T-helper 1 cell (primary cell): ENCODE results near the gene KDM4B.

Experiments used
- DNase-seq, 5 donors: peaks; one replicate each; pipeline ENCODE4 v3.0.0-alpha.2; 2012 to 2020

The KDM4B gene

DNA sequence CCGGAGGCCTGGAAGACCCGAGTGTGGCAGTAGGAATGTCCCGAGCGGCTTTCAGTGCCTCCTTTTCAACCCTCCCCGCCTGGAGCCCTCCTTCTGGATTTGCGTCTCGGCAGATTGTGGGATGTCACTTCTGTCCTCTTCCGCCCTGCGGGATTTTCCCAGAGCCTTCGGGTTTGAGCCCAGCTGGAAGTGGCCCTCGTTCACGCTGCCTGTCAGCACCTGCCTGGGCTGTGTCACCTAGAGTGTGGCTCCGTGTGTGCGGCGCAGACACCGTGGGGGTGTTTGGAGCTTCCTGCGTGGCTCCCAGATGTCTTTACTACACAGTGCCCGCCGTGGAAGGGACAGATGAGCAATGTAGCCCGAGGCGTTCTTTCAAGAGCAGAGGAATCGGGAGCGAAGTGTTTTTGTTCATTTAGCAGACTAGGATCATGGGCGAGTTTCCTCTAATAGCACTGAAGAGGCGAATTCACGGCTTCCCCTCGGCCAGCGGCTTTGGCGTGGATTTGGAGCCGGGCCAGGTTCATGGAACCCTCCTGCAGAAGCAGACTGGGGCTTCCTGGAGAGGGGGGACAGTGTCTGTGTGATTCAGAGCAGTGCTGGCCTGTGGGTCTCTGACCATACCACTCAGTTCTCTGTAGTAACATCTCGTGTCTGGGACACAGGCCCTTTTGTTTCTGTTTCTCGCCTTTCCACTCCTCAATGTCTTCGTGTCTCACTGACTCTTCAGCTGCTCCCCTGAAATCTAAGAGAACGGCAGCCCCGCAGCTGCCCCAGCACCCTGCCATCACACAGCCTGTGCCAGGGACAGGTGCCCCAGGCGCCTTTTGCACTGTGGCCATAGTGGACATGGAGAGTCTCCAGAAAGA, 68.0 kb downstream of the KDM4B start:
- DNase-seq, result no peak

DNA sequence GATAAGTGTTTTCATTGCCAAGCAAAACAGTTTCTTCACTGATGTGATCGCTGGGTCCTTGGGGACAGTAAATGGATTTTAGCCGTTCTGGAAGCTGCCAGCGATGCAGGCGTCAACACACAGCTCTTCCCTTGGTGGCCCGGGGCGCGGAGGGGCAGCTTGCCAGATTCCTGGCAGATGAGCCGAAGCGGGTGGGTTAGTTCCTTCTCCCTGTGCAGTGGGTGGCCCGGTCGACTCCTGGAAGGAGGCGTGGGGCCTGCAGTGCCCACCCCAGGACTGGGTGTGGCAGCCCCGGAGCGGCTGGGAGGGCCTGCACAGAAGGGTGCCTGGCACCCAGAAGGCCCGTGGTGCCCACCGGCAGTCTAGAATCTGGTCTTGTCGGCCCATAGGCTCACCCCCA, 69.0 kb downstream of the KDM4B start:
- no peak for DNase-seq

GRCh38 chr19:5038631-5039271, 69.8 kb downstream of the KDM4B start:
- DNase-seq, result no peak

- DNase-seq, result no peak
These were observed 71.0 kb downstream of the KDM4B start for GRCh38 chr19:5039642-5040543.

- no peak for DNase-seq
These were observed 71.7 kb downstream of the KDM4B start for GRCh38 chr19:5040544-5041167.

DNA sequence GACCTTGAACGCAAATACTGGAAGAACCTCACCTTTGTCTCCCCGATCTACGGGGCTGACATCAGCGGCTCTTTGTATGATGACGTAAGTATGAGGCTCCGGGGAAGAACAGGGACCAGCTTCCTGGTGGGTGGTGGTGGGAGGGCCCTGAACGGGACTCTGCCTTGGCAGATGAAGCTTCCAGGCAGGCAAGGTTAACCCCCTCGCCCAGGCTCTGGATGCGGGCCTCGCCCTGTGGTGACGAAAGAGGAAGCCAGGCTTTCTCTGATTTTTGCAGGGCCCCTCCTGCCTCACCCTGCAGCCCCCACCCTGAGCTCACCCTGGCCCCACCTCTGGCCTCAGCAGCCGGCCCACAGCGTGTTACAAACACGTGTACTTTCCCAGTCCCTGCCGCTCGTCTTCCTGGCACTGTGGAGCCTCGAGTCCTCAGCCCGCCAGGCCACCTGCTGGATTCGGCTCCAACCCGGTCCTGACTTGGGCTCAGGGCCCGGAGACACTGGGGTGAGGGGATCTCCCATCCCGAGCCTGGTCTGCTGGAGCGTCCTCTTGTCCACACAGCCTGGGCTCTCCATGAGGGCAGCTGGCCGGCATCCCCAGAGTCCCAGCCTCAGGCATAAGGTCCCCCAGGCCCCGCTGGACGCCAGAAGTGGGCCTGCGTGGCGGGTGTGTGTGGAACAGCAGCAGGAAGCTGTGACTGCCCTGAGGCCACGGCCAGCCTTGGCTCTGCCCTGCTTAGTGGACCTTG, 72.4 kb downstream of the KDM4B start:
- DNase-seq, result no peak

- DNase-seq, result no peak
These were observed 72.9 kb downstream of the KDM4B start for GRCh38 chr19:5041913-5042187.

DNA sequence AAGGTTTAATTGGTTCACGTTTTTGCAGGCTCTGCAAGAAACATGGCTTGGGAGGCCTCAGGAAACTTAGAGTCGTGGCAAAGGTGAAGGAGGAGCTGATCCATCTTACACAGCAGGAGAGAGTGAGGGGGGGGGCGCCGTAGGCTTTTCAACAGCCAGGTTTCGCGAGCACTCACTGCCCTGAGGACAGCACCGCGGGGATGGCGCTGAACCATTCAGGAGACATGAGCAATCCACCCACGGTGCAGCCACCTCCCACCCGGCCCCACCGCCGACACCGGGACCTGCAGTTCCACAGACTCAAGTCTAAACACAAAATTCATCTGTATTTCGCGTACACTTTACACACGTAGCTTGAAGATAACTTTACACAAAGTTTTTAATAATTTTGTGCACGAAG, 73.6 kb downstream of the KDM4B start:
- DNase-seq, result no peak

GRCh38 chr19:5045029-5045428, 76.1 kb downstream of the KDM4B start:
- no peak for DNase-seq

DNA sequence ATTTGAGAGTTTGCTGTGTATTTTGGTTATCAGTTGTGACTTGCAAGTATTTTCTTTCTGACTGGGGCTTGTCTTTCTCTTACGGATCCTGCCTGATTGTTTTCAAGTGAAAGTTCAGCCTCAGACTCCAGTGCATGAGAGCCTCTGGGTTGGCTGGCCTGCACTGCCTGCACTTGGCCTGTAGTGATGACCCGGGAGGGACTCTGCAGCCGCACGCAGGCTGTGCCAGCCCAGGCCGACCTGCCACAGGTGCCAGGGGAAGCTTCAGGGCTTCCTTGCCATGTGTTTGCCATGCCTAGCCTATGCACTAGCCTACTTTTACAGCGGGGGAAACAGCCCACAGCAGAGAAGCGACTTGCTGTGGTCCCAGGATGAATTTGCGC, 77.0 kb downstream of the KDM4B start:
- no peak for DNase-seq

GRCh38 chr19:5046339-5047039, 77.6 kb downstream of the KDM4B start:
- DNase-seq, result no peak

GRCh38 chr19:5047251-5047935, 78.5 kb downstream of the KDM4B start:
- no peak for DNase-seq

- peak in 3 of 5 donors; percentile 43 for DNase-seq
These were observed 79.3 kb downstream of the KDM4B start for GRCh38 chr19:5048091-5048726.

DNA sequence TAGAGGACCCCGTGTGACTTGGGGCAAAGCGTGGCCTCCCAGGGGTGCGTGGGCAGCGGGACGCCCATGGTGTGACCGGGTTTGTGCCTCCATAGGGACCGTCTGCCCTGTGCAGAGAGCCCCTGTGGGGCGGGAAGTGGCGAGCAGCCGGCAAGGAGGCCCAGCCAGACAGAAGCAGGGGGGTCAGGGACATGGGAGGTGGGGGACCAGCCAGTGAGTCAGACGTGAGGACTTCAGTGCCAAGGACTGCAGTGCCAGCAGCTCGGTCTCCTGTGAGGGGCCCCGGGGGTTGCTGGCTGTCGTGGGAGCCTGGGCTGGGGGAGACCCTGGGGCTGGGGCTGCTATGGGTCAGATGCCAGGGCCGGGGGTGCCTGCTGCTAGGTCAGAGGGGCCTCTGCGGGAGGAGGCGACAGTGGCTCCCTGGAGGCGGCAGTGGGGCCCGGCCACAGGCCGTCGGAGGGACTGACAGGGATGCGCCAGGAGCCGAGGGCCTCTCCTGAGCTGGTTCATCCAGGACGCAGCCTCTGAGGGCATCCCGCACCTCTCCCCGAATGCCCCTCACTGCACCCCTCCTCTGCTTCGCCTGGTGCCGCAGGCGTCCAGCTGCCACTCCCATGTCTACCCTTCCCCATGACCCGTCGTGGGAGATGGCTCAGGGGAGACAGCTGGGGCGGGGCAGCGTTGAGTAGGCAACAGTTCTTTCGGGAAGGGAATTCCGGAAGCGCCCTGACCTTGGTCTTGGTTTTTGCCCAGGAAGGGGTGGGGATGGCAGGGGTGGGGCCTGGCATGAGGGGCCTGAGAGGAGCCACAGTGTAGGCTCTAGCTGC, 80.0 kb downstream of the KDM4B start:
- no peak for DNase-seq

DNA sequence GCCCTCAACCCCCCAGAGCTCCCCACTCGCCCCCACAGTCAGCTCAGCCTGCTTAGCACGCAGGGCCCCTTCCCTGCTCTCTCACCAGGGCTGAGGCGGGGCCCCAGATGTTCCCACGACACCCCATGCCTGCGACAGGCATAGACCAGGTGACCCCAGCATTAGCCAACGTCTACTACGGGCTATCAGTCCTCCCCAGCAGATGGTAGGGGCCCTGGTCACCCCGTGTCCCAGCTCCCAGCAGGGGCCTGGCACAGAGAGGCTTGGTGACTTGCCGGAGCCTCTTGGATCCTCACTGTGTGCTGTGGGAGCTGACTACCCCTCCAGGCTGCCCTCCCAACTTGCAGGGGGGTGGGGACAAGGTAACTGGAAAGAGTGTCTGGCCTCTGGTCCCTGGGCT, 80.6 kb downstream of the KDM4B start:
- no peak for DNase-seq

- no peak for DNase-seq
These were observed 81.2 kb downstream of the KDM4B start for GRCh38 chr19:5050067-5050656.

- DNase-seq, result no peak
These were observed 82.0 kb downstream of the KDM4B start for GRCh38 chr19:5050905-5051304.

DNA sequence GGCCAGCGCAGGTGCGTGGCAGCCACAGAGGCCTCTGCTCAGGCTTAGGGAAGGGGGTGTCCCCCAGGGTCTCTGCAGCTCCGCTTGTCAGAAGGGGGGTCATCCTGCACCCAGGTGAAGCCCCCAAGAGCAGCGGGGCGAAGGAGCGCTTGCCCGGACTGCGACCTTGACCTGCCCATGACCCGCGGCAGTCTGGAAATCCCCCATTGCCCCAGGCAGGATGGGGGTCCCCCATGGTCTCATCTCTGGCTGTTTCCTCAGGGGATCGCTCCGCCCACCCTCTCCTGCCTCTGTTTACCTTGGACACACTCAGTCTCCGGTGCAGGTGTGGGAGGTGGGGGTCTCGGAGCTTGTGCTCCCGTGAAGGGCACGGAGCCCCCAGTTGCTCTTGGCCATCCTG, 82.7 kb downstream of the KDM4B start:
- DNase-seq, result no peak

DNA sequence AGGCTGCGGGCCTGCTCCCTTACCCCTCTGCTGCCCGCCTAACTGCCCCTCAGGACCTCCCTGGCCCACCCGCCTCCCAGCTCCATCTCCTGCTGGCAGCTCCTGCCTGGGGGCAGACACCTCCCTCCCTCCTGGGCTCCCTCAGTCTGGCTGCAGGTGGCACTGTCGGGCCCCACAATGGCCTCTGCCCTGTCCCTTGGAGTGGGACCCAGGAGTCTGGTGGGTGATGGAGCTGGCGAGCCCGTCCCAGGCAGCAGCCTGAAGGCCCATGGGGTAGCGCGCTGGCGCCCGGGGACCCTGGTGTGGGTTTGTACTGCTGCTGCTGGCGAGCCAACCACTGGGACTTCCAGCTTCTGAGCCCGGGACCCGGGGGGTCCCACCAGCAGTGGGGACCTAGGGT, 83.6 kb downstream of the KDM4B start:
- no peak for DNase-seq
